ELR (cell line): ENCODE measurements around the gene SUPT3H.

Experiments
- DNase-seq: peaks from one replicate; pipeline ENCODE4 v3.0.0-alpha.2; 2015; ENCODE audit warnings: low read depth

The SUPT3H gene

DNA sequence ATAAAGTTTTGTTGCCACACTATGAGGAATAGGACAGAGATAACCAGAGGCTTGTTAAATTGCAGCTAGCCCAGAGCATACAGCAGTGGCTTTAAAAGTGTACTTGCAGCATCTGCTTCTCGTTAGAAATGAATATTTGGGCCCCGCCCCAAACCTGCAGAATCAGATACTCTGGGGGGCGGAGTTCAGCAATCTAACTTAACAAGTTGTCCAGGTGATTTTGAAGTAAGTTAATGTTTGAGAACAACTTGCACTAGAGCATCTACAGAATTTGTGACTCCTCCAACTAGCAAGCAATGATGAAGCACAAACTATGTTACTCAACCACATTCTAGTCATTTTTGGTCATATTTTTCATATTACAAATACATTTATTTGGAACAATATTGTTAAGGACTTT, 10.6 kb upstream of the SUPT3H start:
- peak; percentile 44 for DNase-seq

DNA sequence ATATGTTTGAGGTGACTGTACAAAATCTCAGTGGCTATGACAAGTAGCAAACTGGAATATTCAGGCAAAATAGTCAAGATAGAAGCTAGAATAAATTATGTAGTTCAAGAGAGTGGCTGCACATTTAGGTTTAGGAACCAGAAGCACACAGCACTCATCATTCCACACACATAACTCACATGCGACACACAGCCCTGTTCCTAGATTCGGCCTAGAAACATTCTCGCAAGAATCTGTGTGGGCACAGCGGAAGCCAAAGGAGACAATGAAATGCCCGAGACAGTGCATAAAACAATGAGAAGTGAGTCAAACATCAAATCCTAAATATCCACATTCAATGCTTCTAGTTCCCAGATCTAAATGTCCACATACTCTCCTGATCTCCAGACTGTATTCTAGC, 9.5 kb upstream of the SUPT3H start:
- peak; percentile 53 for DNase-seq

DNA sequence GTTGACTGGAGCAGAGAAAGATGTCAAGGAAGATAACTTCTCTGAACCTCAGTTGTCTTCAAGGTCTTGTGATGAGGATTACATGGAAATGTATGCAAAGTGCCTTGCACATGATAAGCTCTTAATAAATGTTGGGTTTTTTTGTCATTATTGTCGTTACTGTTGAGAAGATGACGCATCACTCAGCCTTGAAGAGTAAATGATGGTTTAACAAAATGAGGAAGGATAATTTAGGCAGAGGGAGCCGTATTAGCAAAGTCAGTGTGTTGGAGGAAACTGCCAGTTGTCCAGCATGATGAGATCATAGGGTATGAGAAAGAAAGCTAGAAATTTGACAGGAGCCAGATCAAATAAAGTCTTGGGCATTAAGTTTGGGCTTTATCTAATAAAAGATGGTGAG, 8.8 kb upstream of the SUPT3H start:
- no peak for DNase-seq

DNA sequence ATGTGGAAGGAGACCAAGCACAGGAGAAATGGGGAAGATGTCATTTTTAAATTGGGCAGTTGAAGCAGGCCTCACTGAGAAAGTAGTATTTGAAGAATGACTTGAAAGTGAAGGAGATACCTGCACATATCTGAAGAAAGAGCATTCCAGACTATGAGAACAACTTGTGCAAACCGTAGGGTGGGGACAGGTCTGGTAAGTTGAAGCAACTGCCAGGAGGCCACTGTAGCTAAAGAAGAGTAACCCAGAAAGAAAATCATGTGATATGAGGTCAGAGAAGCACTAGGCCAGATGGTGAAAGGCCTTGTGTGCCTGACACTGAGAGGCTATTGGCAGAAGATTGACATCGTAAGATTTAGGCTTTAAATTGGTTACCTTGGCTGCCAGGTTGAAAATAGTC, 4.7 kb upstream of the SUPT3H start:
- no peak for DNase-seq

DNA sequence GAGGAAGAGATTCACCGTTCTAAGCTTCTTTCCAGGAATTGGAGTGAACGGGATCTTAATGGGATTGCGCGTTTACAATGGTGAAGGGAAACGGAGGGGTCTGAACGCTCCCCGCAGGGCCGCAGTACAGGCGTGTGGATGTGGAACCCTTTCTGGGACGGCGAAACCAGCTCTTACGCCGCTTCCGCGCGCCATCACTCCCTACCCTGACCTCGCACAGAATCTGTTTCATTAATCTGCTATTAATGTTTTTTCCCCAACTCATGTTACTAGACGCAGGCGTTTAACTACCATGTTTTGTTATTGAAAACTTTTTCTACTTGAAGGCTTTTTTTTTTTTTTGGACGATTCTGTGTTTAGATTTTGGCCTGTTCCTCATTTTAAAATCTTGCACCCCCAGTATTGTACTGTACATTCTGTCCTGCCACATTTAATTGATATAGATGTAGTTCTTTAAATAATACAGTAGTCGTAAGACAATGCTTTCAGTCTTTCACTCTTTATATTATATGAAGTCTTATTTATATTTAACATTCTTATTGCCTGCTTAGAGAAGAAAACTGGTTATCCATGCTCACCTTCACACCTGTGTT, 696 bp upstream of the SUPT3H start:
- no peak for DNase-seq

DNA sequence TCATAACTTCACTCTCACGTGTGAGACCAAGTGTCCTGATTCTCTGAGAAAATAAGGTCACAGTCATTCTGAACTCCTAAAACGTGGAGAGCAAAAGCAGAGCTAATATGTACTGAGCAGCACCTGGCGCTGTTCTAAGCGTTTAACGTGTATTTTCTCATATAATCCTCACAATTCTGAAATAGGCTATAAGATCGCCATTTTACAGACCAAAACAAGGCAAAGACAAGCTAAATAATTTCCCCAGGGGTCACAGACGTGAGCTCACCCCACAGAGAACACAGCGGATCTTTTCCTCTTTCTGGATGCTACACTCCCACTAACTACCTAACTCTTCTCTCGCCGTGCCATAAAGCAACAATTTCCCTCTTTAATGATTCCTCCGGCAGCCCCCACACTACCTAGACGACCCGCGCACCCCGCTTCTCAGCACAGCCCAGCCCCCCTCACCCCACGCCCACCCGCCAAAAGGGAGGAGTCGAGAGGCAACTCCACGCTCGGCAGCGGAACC, 636 bp downstream of the SUPT3H start:
- no peak for DNase-seq

DNA sequence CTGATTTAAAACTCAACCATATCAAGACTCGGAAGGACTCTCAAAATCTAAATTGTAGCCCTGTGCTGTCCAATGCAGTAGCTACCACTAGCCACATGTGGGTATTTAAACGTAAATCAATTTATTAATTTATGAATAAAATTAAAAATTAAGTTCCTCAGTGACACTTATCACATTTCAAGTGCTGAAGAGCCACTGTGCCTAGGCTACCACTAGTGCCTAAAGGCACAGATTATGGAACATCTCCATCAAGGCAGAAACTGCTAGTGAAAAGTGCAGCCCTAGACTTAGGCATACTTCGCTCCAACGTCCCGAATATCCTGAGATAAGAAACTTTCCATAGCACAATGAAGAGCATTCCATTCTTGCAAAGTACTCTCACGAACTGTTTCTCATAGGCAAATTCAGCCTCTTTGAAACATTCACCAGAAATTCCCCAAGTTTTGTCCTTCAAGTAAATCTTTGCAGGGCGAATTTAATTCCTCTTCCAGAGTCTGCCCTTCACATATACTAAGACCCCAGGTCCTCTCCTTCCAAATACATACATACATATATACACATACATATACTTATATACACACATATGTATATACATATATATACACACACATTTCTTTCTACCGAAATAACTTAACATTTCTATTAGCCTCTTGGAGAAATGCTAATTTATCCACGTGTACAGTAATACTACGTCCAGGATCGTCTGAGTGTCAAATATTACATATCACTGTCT, 1.3 kb downstream of the SUPT3H start:
- no peak for DNase-seq

GRCh38 chr6:45375449-45375848, 2.3 kb downstream of the SUPT3H start:
- no peak for DNase-seq

DNA sequence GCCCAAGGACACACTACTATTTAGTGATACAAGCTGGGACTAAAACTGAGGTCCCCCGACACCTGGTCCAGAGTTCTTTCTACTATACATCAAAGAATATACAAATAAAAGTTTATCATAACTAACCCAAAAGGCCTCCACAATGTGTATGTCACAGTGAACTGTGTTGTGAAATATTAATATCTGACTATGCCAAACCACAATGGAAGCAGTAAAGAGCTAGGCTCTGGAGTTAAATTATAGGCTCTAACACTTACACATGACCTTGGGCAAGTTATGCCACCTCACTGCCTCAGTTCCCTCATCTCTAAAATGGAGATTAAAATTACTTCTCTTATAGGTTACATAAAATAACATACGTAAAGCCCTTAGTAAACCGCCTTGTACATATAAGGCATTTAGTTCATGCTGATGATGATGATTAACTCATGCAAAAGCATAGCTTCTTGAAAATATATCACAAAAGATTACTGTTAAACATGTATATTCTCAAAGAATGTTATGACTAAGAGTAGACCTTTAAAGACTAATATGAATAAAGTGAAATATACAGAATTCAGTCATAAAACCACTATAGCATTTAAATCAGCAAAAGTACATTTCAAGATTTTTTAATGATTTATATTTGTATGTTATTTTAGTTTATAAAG, 5.7 kb downstream of the SUPT3H start:
- DNase-seq: peak; percentile 10

DNA sequence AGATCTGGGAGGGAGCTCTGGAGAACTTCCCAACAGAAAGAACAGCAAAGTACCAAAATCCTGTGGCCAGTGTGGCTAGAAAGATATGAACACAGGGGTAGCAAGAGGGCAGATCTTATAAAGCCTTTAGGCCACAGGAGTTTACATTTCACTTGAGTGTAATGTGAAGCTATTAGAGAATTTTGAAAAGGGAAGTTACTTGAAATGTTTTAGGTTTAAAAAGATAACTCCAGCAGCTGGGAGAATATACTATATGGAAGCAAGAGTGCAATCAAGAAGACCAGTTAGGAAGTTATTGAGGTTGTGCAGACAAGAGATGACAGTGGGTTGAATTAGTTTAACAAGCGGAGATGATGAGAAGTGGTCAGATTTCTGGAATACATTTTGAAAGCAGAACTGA, 7.9 kb downstream of the SUPT3H start:
- DNase-seq: no peak

GRCh38 chr6:45367999-45368398, 9.7 kb downstream of the SUPT3H start:
- DNase-seq: no peak

GRCh38 chr6:45366534-45366933, 11.2 kb downstream of the SUPT3H start:
- no peak for DNase-seq

- no peak for DNase-seq
Observed at GRCh38 chr6:45365036-45365435, 12.7 kb downstream of the SUPT3H start.

- no peak for DNase-seq
Observed at GRCh38 chr6:45364466-45364865, 13.3 kb downstream of the SUPT3H start.

DNA sequence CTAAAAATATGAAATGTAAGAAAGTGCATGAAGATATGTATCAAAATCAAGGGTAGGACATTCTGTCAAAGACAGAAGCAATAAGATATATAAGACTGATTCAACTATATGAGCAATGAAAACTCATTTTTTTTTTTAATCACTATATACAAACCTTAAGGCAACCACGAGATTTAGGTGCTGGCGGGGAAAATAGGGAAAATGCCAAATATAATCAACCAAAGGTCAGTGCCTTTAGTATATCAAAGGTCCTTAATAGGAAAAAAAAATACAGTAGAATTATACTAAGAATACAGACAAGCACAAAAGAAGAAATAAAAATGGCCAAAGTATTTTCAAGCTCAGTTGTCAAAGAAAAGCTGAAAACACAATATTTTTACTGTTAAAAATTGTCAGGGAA, 24.1 kb downstream of the SUPT3H start:
- no peak for DNase-seq

DNA sequence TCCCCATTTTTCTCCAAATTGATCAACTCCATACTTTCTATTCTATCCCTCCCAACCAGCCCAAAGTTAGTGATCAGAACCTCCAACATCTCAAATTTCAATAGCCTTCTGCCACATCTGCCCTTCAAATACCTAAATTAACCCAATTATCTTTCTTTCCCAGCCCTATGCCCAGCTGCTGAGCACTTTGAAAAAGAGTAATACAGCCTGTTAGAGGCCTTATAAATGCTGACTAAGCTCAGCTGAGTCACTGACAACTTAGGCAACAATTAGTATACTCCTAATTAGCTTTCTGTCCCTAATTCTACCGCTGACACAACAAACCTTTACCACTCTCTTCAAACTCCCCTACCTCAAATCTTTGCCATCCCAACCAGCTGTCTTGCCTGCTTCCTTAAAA, 26.1 kb downstream of the SUPT3H start:
- no peak for DNase-seq

DNA sequence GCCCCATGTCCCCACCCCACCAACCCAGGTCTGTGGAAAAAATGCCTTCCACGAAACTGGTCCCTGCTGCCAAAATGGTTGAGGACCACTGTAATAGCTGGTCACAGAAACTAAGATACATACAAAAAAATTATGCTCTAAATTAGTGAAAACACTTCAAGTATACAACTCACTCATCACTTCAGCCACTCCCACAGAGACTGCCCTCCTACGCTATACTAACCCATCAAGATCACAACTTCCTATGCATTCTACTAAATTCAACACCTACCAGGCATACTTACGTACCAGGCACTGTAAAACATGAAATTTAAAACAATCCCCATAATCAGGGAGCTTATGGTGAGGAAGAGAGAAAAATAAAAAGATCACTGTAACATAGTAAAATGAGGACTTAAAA, 26.7 kb downstream of the SUPT3H start:
- no peak for DNase-seq

DNA sequence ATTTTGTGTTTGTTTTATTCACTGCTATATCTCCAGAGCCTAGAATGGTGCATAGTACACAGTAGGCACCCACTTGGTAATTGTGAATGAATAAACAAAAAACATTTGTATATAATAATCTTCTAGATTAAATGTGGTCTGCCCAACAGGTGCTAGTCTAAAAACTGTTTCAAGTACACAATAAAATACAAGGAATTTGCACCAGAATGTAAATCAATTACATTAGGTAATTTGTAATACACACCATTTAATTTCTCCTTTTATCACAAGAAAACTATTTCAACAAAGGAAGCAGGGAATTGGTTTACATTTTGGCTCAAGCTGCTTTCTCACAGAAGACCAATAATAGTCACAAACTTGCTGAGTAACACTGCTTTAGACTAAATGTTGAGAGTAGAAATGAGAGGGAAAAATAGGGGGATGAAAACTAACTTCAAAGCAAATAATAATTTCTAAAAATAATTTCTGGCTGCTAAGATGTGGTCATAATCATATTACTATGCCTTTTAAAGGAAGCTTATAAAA, 27.5 kb downstream of the SUPT3H start:
- no peak for DNase-seq

DNA sequence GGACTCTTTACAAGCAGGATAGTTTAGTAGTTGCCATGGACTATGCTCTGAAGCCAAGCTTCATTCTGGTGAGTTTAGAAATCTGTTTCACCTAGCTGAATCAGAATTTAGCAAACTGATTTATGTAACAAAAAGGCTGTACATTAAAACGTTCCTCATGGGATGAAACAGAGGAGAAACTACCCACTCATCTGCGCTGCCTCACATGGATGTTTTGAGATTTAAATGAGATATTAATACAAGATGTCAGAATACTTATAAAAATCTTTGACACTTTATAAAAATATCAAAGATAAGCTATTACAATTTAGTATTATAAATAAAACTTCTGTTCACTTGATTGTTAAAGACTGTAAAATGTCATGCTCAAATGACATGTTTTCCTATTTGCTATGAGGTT, 32.8 kb downstream of the SUPT3H start:
- no peak for DNase-seq

DNA sequence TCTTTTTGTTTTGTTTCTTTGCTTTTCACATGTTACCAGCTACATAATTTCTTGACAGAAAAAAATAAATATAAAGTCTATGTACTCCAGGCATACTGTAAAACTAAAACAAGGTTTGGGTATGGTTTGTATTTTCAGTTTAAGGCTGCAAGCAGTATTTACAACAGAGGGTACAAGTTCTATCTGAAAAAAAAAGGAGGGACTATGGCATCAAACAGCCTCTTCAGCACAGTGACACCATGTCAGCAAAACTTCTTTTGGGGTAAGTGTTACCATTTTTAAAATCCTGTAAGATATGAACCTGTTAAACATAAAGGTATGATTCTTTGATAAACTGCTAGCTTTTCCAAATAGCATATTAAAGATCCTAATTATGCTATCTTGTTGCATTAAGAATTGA, 49.2 kb downstream of the SUPT3H start:
- no peak for DNase-seq

DNA sequence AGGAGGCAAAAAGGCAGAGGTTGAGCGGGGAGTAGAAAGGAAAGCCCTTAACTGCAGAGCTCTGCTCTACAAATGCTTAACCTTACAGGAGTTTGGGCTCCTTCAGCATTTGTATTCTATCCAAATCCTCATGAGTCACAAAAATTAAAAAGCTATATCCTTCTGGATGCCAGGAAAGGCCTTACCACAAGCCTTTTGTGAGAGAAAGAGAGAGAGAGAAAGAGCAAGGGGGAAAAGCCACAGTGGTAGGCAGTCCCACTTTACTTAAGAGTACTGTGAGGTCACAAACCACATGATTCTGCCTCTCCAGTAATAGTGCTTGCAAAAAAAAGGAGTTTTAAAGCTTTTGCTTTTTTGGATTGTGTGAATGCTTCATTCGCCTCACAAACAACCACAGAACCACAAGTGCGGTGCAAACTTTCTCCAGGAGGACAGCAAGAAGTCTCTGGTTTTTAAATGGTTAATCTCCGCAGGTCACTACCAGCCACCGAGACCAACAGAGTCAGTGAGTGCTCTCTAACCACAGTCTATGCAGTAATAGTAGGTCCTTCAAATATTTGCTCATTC, 49.7 kb downstream of the SUPT3H start, which contains the start of gene RUNX2:
RUNX2 (plus strand) TSS at position 375 of the 567 bp plus-strand sequence. CDS start 397 bp downstream, outside the sequence.
- peak; percentile 56 for DNase-seq

GRCh38 chr6:45326698-45327417, 50.9 kb downstream of the SUPT3H start:
- DNase-seq: no peak
